Activated effector memory CD4-positive, alpha-beta T cell treated with Interleukin-2 at 50 U/mL for 16 hours (primary cell): ENCODE results near the gene IL18RAP.

Experiments
- DNase-seq: peaks from one replicate; pipeline ENCODE4 v3.0.0-alpha.2; 2020

IL18RAP gene

GRCh38 chr2:102461188-102461587 lies 38.2 kb downstream of the IL18RAP start:
- no peak for DNase-seq

GRCh38 chr2:102463160-102463559 lies 40.2 kb downstream of the IL18RAP start:
- DNase-seq = no peak

GRCh38 chr2:102470168-102470567 lies 47.2 kb downstream of the IL18RAP start:
- no peak for DNase-seq

GRCh38 chr2:102473020-102473419 lies 50.1 kb downstream of the IL18RAP start, which contains the start of gene SLC9A4:
TSS of gene SLC9A4 (plus strand) at chr2:102473226. CDS start at chr2:102473760, 534 bp downstream.
- DNase-seq = no peak

GRCh38 chr2:102473631-102474030 lies 50.7 kb downstream of the IL18RAP start:
- no peak for DNase-seq

GRCh38 chr2:102474785-102475184 lies 51.8 kb downstream of the IL18RAP start:
- DNase-seq = no peak

- DNase-seq = no peak
Measured at GRCh38 chr2:102478686-102479470, 55.9 kb downstream of the IL18RAP start.

GRCh38 chr2:102480285-102481195 lies 57.6 kb downstream of the IL18RAP start:
- DNase-seq = no peak

GRCh38 chr2:102481931-102482330 lies 59.0 kb downstream of the IL18RAP start:
- DNase-seq = no peak

GRCh38 chr2:102483086-102483485 lies 60.1 kb downstream of the IL18RAP start:
- DNase-seq = no peak

- no peak for DNase-seq
Measured at GRCh38 chr2:102484310-102485061, 61.5 kb downstream of the IL18RAP start.

- no peak for DNase-seq
Measured at GRCh38 chr2:102485147-102485785, 62.3 kb downstream of the IL18RAP start.

- no peak for DNase-seq
Measured at GRCh38 chr2:102486941-102487702, 64.2 kb downstream of the IL18RAP start.

GRCh38 chr2:102487761-102488462 lies 65.0 kb downstream of the IL18RAP start:
- no peak for DNase-seq

- no peak for DNase-seq
Measured at GRCh38 chr2:102489646-102490045, 66.7 kb downstream of the IL18RAP start.

- no peak for DNase-seq
Measured at GRCh38 chr2:102492006-102492405, 69.0 kb downstream of the IL18RAP start.

GRCh38 chr2:102494570-102494969 lies 71.6 kb downstream of the IL18RAP start:
- DNase-seq = no peak

GRCh38 chr2:102498414-102498813 lies 75.5 kb downstream of the IL18RAP start:
- DNase-seq = no peak

- DNase-seq = no peak
Measured at GRCh38 chr2:102499558-102499957, 76.6 kb downstream of the IL18RAP start.
